Measurements from ENCODE around the gene INKA1.

DNA sequence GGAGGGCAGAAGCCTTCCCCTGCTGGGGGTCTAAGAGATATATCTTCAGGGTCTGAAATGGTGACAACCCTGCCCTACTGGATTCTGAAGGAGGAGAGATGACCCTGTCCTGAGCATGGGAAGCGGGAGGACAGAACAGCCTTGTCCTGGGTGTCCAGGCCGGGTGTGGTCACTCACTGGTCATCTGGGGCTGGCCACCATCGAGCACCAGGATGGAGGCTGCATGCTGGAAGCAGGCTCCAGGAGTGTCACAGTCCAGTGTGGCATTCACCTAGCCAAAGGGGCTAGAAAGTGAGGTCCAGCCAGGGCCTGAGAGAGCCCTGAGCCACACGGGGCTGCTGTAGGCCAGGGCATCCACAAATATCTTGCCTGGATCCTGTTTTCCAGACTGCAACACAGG, 8.6 kb upstream of the INKA1 start:
- TF ChIP-seq POLR2AphosphoS5 (IDR thresholded peaks at IDR 0.05; ENCODE audit: borderline replicate concordance, low read depth, low read length): no peak
- TF ChIP-seq EZH2 (IDR thresholded peaks at IDR 0.05): no peak
- TF ChIP-seq FOXP2 (optimal IDR thresholded peaks at IDR 0.05; ENCODE audit: control extremely low read depth, extremely low read length, insufficient read depth): no peak

Measured in SK-N-MC (cell line).